ENCODE data around the gene GPR137.
A peak's percentile ranks its signal among the peaks of the same experiment; 100 is the strongest.
"Not testable (repeated sequence)": the region's sequence is repeated elsewhere in the genome, so short reads cannot be mapped to it uniquely, and the experiment has no call there.

Gene GPR137

DNA sequence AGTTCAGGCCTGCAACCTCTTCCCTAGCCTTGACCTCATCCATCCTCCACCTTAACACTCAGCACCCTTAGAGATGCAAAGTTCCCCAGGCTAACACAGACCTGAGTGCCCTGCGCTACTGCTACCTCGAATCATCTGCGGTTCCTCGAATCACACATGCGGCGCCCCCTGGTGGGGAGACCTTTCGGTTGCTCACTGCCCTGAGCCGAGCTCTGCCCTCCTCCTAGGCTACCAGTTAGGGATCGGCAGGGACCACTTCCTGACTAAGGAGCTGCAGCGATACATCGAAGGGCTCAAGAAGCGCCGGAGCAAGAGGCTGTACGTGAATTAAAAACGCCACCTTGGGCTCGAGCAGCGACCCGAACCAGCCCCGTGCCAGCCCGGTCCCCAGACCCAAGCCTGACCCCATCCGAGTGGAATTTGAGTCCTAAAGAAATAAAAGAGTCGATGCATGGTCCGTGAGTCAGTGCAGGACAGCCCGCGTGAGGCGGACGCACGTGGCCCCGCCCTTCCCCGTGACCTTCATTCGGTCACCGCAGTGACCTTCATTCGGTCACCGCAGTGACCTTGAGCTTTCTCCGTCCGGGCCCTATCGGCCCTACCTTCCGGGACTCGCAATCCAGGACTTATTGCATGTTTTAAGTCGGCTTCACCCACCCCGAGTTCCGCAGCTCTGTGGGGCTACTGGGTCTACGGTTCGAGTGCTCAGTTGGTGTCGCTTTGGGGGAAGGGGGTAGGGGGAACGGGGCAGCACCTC is 18.8 kb downstream of the GPR137 start:
- DNase-seq (ENCODE audit: low read depth): peak; percentile 89

DNA sequence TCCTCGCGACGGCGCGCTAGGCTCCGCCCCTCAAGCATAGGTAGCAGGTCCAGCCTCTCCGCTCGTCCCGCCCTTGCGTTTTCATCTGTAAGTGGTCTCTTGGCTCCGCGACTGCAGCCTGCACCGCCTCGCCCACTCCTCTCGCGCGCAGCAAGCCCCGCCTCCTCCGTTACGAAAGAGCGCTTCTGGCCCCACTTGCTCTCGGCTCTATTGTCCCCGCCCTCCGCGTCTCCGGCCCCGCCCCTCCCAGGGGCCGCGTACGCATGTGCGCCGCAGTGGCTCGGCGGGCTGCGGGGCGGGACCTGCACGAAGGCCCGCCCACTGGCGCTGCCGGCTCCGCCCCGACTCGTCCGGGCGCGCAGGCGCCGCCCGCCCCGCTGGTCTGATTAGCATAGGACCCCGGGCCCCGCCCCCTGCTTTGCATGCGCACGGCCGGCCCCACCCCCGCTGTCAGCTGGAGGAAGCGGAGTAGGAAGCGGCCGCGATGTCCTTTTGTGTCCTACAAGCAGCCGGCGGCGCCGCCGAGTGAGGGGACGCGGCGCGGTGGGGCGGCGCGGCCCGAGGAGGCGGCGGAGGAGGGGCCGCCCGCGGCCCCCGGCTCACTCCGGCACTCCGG is 19.5 kb downstream of the GPR137 start, which contains the start of gene ESRRA:
TSS of gene ESRRA (plus strand) at position 450 of the 616 bp plus-strand sequence. CDS start 1,656 bp downstream, outside the sequence.
- DNase-seq (ENCODE audit: low read depth): peak; percentile 97

DNA sequence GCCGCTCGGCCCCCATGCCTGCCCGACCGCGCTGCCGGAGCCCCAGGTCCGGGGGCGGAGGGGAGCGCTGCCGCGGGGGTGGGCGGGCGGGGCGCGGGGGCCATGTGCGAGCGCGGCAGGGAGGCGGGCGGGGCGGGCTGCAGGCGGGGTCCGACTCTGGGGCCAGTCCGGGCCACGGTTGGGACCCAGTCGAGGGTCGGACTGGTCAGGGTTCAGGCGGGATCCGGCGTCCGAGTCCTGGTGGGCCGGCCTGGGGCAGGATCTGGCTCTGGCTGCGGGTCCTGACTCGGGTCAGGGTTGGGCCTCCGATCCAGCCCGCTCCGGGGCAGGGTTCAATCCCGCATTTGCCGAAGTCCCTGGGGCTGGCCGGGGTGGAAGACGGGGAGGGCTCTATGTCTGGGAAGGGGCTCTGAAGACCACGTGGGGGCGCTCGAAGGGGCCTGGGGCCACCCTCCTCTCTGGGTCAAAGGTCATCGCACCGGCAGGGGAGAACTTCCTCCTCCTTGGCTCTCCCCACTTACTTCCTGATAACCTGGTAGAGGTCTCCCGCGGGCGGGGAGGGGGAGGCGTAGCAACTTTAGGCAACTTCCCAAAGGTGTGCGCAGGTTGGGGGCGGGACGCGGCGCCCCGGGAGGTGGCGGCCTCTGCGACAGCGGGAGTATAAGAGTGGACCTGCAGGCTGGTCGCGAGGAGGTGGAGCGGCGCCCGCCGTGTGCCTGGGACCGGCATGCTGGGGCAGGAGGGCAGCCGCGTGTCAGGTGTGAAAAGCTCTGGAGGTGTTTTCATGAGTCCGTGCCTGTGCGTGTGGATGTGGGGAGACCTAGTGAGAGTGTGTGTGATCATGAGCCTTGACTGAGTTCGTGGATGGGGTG is 20.3 kb downstream of the GPR137 start:
- DNase-seq (ENCODE audit: low read depth): peak; percentile 50

DNA sequence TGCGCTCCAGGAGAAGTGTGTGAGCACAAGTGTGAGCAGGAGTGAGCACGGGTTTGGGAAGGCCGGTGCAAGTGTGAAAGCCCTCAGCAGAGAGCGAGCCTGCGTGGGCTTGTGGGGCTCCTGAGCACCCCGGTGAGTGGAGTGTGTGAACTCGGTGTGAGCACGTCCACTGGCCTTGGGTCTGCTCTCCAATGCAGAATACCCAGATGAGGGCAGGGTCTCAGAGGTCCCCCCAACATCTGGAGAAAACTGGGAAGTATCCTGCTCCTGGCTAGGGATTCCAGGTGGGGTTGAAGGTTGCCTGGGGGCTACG is 20.9 kb downstream of the GPR137 start:
- DNase-seq (ENCODE audit: low read depth): no peak

DNA sequence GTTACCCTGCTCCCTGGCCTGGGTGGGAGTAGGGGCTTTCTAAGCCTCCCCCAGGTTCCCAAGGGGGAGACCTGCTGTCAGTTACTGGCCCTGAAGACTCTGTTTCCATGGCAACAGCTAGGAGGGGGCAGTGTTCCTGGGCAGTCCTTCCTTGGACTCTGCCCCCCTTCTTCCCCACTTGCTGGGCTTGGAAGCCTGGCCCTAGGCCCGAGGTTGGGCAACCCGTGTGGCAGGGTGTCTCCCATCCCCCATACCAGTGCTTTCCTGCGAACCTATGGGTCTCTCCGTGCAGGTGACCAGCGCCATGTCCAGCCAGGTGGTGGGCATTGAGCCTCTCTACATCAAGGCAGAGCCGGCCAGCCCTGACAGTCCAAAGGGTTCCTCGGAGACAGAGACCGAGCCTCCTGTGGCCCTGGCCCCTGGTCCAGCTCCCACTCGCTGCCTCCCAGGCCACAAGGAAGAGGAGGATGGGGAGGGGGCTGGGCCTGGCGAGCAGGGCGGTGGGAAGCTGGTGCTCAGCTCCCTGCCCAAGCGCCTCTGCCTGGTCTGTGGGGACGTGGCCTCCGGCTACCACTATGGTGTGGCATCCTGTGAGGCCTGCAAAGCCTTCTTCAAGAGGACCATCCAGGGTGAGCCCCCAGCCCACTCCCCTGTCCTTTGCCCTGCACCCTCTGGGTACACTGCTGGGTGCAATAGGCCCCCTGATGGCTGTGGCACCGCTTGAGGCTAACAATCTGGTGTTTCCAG is 21.4 kb downstream of the GPR137 start:
- peak; percentile 29 for DNase-seq (ENCODE audit: low read depth)

DNA sequence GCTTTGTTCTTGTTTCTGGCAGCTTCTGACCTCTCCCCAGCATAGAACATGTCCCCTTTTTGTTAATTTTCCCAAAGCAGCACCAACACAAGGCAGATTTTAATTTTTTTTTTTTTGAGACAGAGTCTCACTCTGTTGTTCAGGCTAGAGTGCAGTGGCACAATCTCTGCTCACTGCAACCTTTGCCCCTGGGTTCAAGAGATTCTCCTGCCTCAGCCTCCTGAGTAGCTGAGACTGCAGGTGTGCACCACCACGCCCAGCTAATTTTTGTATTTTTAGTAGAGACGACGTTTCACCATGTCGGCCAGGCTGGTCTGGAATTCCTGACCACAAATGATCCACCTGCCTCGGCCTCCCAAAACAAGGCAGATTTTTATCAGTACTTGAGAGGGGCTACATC is 22.1 kb downstream of the GPR137 start:
- not testable (repeated sequence) for DNase-seq (ENCODE audit: low read depth)

DNA sequence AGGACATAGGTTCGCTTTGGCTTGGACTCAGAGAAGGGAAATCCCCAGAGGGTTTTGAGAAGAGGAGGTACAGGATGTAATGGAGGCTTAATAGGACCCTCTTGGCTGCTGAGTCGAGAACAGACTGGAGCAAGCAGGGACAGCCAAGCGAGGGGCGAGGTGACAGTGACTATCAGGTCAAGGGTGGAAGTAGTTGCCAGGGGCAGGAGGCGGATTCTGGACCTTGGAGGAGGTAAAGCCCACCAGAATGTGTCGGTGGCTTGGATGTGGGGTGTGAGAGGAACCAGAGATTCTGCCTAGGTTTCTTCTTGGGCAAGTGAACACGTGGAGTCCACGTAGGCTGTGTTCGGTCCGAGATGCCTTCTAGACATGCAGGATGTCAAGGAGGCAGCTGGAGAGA is 27.3 kb downstream of the GPR137 start:
- no peak for DNase-seq (ENCODE audit: low read depth)

DNA sequence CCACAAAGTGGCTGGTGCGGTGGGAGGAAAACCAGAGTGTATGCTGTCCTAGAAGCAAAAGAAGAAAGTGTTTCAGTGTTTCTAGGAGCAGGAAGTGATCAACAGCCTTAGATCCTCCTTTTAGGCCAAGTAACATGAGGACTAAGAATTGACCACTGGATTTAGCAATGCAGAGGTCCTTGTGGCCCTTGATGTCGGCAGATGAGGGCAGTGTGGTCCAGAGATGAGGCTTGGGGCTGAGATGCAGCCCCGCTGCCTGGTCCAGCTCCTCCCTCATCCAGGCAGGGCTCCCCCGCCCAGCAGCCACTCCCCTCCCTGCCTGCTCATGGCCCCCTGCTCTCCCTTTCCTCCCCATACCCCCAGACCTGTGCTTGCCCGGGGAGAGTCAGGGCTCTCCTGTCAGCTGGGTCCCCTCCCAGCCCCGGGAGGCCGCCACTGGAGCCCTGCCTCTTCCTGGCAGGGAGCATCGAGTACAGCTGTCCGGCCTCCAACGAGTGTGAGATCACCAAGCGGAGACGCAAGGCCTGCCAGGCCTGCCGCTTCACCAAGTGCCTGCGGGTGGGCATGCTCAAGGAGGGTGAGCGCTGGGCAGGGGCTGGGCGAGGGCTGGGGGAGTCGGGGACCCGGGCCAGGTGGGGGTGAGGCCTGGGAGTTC is 28.0 kb downstream of the GPR137 start:
- DNase-seq (ENCODE audit: low read depth): no peak

DNA sequence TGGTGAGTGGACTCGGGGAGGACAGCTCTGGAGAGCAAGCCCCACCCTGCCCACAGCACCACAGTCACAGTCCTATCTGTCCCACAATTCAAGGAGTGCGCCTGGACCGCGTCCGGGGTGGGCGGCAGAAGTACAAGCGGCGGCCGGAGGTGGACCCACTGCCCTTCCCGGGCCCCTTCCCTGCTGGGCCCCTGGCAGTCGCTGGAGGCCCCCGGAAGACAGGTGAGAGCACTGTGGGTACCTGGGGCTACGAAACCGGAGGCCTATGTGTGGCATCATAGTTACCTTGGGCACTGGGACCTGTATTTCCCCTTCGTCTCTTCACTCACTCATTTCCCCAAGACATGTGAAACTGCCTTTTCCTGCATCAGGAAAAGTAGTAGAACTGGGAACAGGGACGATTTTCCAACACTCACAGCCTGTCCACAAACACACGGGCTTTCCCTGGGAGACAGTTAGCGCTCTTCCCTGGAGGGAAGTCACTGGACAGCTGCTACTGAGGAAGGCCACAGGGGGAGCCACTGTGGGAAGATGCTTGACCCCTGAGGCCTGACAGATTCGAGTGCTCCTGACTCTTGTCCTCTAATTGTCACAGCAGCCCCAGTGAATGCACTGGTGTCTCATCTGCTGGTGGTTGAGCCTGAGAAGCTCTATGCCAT is 28.6 kb downstream of the GPR137 start:
- no peak for DNase-seq (ENCODE audit: low read depth)

DNA sequence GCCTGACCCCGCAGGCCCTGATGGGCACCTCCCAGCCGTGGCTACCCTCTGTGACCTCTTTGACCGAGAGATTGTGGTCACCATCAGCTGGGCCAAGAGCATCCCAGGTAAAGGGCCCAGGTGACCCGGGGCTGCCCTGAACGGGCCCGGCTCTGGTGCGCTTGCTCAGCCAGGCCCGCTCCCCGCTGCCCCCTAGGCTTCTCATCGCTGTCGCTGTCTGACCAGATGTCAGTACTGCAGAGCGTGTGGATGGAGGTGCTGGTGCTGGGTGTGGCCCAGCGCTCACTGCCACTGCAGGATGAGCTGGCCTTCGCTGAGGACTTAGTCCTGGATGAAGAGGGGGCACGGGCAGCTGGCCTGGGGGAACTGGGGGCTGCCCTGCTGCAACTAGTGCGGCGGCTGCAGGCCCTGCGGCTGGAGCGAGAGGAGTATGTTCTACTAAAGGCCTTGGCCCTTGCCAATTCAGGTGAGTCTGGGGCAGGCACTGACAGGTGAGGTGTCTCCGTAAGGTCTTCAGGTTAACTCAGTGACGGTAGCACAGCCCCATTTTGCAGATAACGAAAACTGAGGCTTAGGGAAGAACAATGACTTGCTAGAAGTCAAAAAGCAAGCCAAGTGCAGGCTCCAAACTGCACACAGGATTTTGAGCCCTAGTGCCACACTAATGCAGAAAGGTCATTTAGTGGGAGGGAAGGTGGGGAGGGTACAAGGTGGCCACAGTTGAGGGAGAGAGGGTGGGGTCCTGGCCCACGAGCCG is 29.3 kb downstream of the GPR137 start:
- no peak for DNase-seq (ENCODE audit: low read depth)

DNA sequence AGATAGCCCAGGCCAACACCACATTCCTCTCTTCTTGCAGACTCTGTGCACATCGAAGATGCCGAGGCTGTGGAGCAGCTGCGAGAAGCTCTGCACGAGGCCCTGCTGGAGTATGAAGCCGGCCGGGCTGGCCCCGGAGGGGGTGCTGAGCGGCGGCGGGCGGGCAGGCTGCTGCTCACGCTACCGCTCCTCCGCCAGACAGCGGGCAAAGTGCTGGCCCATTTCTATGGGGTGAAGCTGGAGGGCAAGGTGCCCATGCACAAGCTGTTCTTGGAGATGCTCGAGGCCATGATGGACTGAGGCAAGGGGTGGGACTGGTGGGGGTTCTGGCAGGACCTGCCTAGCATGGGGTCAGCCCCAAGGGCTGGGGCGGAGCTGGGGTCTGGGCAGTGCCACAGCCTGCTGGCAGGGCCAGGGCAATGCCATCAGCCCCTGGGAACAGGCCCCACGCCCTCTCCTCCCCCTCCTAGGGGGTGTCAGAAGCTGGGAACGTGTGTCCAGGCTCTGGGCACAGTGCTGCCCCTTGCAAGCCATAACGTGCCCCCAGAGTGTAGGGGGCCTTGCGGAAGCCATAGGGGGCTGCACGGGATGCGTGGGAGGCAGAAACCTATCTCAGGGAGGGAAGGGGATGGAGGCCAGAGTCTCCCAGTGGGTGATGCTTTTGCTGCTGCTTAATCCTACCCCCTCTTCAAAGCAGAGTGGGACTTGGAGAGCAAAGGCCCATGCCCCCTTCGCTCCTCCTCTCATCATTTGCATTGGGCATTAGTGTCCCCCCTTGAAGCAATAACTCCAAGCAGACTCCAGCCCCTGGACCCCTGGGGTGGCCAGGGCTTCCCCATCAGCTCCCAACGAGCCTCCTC is 30.2 kb downstream of the GPR137 start:
- DNase-seq (ENCODE audit: low read depth): not testable (repeated sequence)

DNA sequence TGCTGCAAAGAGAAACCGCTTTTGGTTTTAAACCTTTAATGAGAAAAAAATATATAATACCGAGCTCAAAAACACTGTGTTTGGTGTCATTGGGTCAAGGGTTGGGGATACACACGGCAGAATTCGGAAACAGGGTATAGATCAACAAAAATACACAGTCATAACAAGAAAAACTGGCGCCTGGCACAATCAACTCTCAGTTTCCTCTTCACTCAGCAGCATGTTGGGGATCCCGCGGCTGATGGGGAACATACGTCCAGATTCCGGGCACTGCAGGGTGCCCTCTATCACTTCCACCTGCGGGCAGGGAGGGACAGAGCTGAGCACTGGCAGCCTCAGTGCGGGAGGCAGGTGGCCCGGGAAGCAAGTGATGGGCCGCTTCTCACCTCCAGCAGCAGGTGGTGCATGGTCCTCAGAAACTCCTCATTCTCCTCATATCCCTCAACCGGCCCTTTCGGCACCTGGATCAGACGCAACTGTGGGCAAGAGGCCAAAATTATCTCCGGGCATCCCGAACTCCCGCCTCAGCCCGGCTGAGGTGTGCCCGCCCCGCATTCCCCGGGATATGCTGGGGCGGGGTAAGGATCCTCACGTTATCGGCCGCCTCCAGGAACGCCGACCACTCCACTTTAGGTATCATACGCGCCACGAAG is 31.1 kb downstream of the GPR137 start:
- DNase-seq (ENCODE audit: low read depth): no peak

DNA sequence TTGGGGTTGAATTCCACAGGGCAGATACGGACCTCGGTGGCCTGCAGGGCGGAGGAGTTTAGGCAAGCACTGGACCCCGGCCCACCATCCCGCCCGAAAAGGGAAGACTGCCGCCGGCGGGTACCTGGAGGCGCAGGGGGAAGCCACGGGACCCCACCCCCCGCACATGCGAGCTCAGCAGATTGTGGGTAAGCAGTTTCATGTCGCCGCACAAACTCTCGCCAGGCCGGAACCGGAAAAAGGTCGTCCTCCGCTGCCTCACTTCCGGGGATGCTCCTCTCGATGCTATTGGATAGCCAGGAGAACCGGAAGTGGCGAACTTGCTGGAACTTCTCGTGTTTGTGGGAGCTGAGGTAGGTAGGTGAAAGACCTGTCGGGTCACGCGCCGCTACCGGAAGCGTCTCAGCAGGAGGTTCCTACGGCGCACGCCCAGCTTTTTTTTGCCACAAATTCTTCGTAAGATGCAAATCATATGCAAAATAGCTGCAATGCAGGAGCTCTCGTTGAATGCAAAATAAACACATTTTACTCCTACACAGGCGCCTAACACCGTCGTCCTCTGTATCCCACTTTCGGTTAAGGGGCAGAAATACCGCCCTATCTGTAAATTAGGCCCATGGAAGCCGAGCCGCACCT is 31.8 kb downstream of the GPR137 start, which contains the start of gene TRMT112:
TSS of gene TRMT112 (minus strand) at position 235 of the 636 bp plus-strand sequence. CDS start at position 202, 33 bp downstream.
- DNase-seq (ENCODE audit: low read depth): peak; percentile 98

DNA sequence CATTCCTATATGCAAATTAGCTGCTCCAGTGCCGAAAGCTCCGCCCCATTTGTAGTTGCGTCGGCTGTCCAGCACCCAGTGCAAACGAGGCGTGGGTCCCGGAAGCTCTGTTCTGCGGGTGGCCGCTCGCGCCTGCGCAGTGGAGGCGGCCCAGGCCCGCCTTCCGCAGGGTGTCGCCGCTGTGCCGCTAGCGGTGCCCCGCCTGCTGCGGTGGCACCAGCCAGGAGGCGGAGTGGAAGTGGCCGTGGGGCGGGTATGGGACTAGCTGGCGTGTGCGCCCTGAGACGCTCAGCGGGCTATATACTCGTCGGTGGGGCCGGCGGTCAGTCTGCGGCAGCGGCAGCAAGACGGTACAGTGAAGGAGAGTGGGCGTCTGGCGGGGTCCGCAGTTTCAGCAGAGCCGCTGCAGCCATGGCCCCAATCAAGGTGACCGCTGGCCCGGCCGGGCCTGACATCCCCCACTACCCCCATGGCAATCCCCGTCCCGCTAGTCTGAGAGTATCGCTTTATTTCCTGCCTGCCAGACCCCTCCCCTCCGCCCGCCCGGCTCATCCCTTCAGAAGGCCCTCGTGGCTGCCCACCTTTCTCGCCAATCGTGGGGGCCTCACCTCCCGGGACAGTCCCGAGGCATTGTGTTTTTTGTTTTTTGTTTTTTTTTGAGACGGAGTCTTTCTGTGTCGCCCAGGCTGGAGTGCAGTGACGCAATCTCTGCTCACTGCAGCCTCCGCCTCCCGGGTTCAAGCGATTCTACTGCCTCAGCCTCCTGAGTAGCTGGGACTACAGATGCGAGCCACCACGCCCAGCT is 32.5 kb downstream of the GPR137 start, which contains the start of gene PRDX5:
TSS of gene PRDX5 (plus strand) at position 161 of the 805 bp plus-strand sequence. CDS start at position 256, 95 bp downstream.
- peak; percentile 98 for DNase-seq (ENCODE audit: low read depth)

DNA sequence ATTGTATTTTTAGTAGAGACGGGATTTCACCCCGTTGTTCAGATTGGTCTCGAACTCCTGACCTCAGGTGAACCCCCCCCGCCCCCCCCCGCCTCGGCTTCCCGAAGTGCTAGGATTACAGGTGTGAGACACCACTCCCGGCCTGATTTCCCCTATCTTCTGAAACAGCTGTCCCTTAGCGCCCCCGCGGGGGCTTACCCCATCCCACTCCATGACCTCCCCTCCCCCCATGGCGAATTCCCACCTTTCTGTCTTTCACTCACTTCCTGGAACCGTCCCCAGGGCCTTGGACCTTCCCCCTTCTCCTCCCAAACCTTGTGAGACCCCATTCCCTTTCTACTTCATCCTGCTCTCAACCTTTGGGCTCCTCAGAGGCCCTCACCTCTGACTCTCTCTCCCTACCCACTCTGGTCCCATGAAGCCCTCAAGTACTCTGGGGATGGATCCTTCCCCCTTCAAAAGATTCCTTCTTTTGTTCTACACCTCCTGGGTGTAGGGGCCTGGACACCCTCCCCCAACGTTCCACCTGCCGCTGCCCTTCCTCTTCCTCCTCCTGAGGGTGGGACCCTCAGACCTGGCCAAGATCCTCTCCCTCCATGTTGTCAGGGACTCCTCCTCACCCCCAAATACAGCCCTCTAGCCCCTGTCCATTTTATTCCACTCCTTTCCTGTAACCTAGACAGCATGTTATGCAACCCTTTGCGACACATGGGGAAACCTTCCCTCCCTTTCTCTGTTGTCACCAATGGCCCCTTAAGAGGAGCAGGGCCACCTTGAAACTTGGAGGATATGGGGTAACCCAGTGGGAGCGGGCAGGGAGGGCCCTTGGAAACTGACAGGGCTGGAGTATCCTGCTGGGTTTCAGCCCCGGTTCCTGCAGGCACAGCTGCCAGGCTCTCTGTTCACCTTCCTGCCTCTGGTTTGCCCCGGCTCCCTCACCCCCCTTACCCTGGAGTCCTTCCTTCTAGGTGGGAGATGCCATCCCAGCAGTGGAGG is 33.4 kb downstream of the GPR137 start:
- no peak for DNase-seq (ENCODE audit: low read depth)

DNA sequence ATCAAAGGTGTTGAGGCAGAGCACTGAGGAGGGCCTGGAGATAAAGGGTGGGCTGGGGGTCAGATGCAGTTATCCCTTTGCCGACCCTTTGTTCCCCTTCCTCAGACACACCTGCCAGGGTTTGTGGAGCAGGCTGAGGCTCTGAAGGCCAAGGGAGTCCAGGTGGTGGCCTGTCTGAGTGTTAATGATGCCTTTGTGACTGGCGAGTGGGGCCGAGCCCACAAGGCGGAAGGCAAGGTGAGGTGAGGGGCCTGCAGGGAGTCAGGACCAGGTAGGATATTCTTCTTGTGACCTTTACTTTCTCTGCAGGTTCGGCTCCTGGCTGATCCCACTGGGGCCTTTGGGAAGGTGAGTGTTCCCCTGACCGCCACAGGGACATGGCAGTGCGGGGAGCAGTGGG is 34.9 kb downstream of the GPR137 start:
- DNase-seq (ENCODE audit: low read depth): no peak

Measured in EH (cell line).